ENCODE results near the gene ALDH2. TPM values are rescaled to one million over a fixed set of nuclear protein-coding genes. Genes with fewer than 3 reads are reported as not detected.

The ALDH2 gene
- total RNA-seq, 1 experiment from 2014 or later, result 2.0 TPM

GRCh38 chr12:111840807-111841206 is 74.1 kb downstream of the ALDH2 start:
- H3K4me1 ChIP-seq, result peaks cover 2% of the 10 kb centered on the region
- no peaks in the 10 kb centered on the region for H3K9me3 ChIP-seq (replicated peaks)
- DNase-seq, result no peak
- H3K36me3 ChIP-seq, result peaks cover 6% of the 10 kb centered on the region; the same call in 1 of the 2 replicates
- H3K4me3 ChIP-seq, result peak overlapping the region; percentile 87
- H3K27me3 ChIP-seq, result no peaks in the 10 kb centered on the region
- peak overlapping the region; percentile 80; the same call in 1 of the 2 replicates for H3K27ac ChIP-seq

GRCh38 chr12:111841236-111841749 is 74.6 kb downstream of the ALDH2 start:
- peak overlapping the region; percentile 87 for H3K4me3 ChIP-seq
- no peaks in the 10 kb centered on the region for H3K27me3 ChIP-seq
- H3K4me1 ChIP-seq, result peaks cover 2% of the 10 kb centered on the region
- H3K27ac ChIP-seq, result peak overlapping the region; percentile 80
- H3K9me3 ChIP-seq (replicated peaks), result no peaks in the 10 kb centered on the region
- peak in 1 of 2 experiments; percentile 7 for DNase-seq
- H3K36me3 ChIP-seq, result peaks cover 8% of the 10 kb centered on the region; the same call in 1 of the 2 replicates

- H3K4me3 ChIP-seq, result peak within 1 kb of the TSS; percentile 87
- peaks cover 8% of the 10 kb centered on the region; the same call in 1 of the 2 replicates for H3K36me3 ChIP-seq
- H3K9me3 ChIP-seq (replicated peaks), result no peaks in the 10 kb centered on the region
- H3K27ac ChIP-seq, result peak within 1 kb of the TSS; percentile 80
- peaks cover 2% of the 10 kb centered on the region for H3K4me1 ChIP-seq
- H3K27me3 ChIP-seq, result no peaks in the 10 kb centered on the region
- peak; percentile 94 to 95 for DNase-seq
Measured at GRCh38 chr12:111841750-111842555, 75.2 kb downstream of the ALDH2 start, which contains the start of gene MAPKAPK5. Gene MAPKAPK5 (plus strand): TSS chr12:111842228. CDS start chr12:111842734, 506 bp downstream.

DNA sequence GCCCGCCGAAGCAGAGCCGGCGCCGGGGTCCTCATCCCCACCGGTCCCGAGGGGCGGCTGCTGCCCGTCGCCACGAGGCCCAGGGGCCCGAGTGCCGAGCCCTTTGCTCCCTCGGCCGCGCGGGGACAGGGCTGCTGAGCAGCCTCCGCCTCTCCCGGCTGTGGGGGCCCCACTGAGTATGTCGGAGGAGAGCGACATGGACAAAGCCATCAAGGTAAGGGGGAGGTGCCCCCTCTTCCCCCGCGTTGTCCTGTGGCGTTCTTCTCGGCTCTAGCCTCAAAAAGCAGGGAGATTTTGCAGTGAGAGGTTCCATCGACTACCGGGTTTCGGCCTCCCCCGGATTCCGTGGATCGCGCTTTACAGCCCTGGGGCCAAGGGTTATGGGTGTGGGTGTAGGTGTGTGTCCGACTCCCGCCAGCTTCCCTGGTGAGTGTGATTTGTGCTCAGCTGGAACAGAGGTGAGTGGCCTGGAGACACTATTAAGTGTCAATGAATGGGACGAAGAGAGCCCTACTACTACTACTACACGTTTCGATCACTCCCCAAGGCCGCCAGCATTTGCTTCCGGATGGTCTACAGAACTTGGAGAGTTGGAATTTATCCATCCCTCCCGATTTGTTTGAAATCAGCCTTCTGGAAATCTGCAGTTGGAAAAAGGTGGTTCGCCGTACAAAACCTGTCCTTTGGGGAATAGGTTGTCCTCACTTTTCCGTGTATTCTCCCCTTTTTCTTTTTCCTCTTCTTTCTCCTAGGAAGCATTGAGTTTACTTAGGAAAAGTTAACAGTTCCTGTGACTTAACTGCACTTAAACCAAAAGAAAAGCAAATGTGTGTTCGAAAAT is 76.0 kb downstream of the ALDH2 start:
- peaks cover 2% of the 10 kb centered on the region for H3K4me1 ChIP-seq
- peak overlapping the region; percentile 87 for H3K4me3 ChIP-seq
- peak overlapping the region; percentile 80 for H3K27ac ChIP-seq
- DNase-seq, result peak in 1 of 2 experiments; percentile 29
- no peaks in the 10 kb centered on the region for H3K9me3 ChIP-seq (replicated peaks)
- no peaks in the 10 kb centered on the region for H3K27me3 ChIP-seq
- peaks cover 8% of the 10 kb centered on the region; the same call in 1 of the 2 replicates for H3K36me3 ChIP-seq

DNA sequence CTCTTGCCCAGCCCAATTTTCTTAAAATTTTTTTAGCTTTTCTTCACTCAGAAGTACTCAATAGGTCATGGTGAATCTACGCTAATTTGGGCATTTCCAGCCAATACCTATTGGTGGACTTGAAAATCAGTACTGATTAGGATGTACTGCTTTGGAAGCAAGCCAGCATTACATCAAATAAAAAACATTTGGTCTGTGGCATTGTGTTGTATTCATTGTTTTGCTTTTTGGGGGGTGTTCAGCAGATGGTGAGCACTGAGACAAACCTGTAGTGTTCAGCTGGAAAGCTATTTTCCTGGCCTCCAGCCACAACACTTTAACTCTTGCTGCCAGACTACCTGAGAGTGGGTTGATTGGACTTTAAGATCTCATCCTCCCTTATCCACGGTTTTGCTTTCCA is 79.3 kb downstream of the ALDH2 start:
- H3K36me3 ChIP-seq, result peaks cover 18% of the 10 kb centered on the region
- peaks cover 2% of the 10 kb centered on the region for H3K4me1 ChIP-seq
- no peak overlapping the region for H3K27ac ChIP-seq
- H3K27me3 ChIP-seq, result no peaks in the 10 kb centered on the region
- DNase-seq, result no peak
- no peaks in the 10 kb centered on the region for H3K9me3 ChIP-seq (replicated peaks)
- H3K4me3 ChIP-seq, result no peak overlapping the region

GRCh38 chr12:111850526-111850925 is 83.8 kb downstream of the ALDH2 start:
- no peak for DNase-seq
- Histone ChIP-seq H3K27ac (no peak overlapping the region), H3K9me3 (replicated peaks) (no peaks in the 10 kb centered on the region), H3K27me3 (no peaks in the 10 kb centered on the region), H3K36me3 (peaks cover 14% of the 10 kb centered on the region), H3K4me1 (no peaks in the 10 kb centered on the region), H3K4me3 (no peak overlapping the region)

DNA sequence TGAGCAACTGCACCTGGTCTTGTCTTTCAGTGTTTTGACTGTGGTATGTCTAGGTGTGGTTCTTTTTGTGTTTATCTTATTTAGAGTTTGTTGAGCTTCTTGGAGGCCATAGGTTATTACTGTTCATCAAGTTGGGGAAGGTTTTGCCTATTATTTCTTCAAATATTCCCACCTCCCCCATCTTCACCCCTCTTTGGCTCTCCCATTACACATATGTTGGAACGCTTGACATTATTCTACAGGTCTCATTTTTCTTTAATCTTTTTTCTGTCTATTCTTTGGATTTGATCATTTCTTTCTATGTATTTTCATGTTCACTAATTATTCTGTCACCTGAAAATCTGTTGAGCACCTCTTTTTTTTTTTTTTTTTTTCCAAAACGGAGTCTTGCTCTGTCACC is 91.5 kb downstream of the ALDH2 start:
- Histone ChIP-seq H3K4me3 (no peak overlapping the region), H3K4me1 (no peaks in the 10 kb centered on the region), H3K9me3 (replicated peaks) (0 out of 2 replicates have a peak, but pooled peaks cover 2% of the 10 kb centered on the region), H3K27me3 (no peaks in the 10 kb centered on the region), H3K27ac (no peak overlapping the region), H3K36me3 (peaks cover 5% of the 10 kb centered on the region; the same call in 1 of the 2 replicates)
- no peak for DNase-seq

DNA sequence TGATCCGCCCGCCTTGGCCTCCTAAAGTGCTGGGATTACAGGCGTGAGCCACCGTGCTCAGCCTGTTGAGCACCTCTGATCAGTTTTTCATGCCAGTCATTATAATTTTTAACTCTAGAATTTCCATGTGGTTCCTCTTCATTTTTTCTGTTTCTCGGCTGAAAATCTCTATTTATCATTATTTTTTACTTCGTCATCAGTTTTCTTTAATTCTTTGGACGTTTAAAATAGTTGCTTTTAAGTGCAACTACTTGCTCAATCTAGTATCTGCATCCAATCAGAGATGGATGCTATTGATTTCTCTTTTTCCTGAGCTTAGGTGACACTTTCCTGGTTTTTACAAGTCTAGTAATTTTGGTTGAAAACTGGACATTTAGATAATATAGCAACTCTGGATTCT is 92.0 kb downstream of the ALDH2 start:
- no peak overlapping the region for H3K4me3 ChIP-seq
- peaks cover 5% of the 10 kb centered on the region; the same call in 1 of the 2 replicates for H3K36me3 ChIP-seq
- 0 out of 2 replicates have a peak, but pooled peaks cover 2% of the 10 kb centered on the region for H3K9me3 ChIP-seq (replicated peaks)
- H3K27ac ChIP-seq, result no peak overlapping the region
- no peak for DNase-seq
- no peaks in the 10 kb centered on the region for H3K27me3 ChIP-seq
- H3K4me1 ChIP-seq, result no peaks in the 10 kb centered on the region

DNA sequence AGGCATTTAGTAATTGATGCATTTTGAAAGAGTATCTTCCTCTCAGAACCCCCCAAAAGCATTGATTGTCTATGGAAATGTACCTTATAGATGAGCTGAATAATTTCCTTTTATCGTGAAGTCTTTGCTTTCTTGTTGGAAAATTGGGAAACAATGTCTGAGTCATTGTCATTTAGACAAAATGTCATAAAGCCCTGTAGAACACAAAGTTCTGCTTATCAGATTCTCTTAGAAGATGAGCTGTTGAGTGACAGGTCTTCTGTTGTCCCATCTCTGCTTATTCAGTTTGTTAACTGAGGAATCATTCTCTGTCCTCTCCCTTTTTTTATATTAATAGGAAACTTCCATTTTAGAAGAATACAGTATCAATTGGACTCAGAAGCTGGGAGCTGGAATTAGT is 98.2 kb downstream of the ALDH2 start:
- Histone ChIP-seq H3K4me3 (no peak overlapping the region), H3K27ac (no peak overlapping the region), H3K36me3 (peaks cover 35% of the 10 kb centered on the region), H3K9me3 (replicated peaks) (no peaks in the 10 kb centered on the region), H3K4me1 (no peaks in the 10 kb centered on the region), H3K27me3 (no peaks in the 10 kb centered on the region)
- no peak for DNase-seq

Other genes starting within 250 kb of the ALDH2 start
- 25.2 and 38.2 TPM in 2 replicates for gene ATXN2, start 167.6 kb upstream of the ALDH2 start, total RNA-seq (2014; rRNA removed; shearing (Covaris generic))
- 17.2 and 20.2 TPM in 2 replicates for gene BRAP, start 81.0 kb upstream of the ALDH2 start, total RNA-seq (2014; rRNA removed; shearing (Covaris generic))
- gene ACAD10, start 80.9 kb upstream of the ALDH2 start, total RNA-seq (2014; rRNA removed; shearing (Covaris generic)), result 10.1 and 11.5 TPM in 2 replicates
- 43.3 and 50.3 TPM in 2 replicates for gene MAPKAPK5, start 75.3 kb downstream of the ALDH2 start, total RNA-seq (2014; rRNA removed; shearing (Covaris generic))
- 8.8 and 10.0 TPM in 2 replicates for gene TMEM116, start 246.2 kb downstream of the ALDH2 start, total RNA-seq (2014; rRNA removed; shearing (Covaris generic))
- 35.9 and 38.5 TPM in 2 replicates for gene ERP29, start 246.5 kb downstream of the ALDH2 start, total RNA-seq (2014; rRNA removed; shearing (Covaris generic))